Lung (tissue), 12 donors: Measurements from ENCODE around the gene PARP3. TPM values are rescaled to one million over a fixed set of nuclear protein-coding genes. Genes with fewer than 3 reads are reported as not detected.

Experiments used
- ATAC-seq: fragments of 200-7000 bp; cut with Tn5 transposase; one replicate; pipeline ENCODE4 v1.9.1; 2020; ENCODE audit warnings: moderate number of reproducible peaks; ENCODE audit not compliant: insufficient read depth, low FRiP score
- DNase-seq, 3 donors: peaks; one replicate each; pipeline ENCODE4 v3.0.0-alpha.2; 2013 to 2017
- H3K27ac ChIP-seq, 2 donors: one replicate each; pipeline ENCODE4 v1.5.1; 2013; ENCODE audit warnings: mild to moderate bottlenecking in 2 of 2, moderate library complexity in 2 of 2, control low read depth in 1 of 2, inconsistent platforms in 1 of 2, low read depth in 1 of 2, low read length in 1 of 2
- H3K27me3 ChIP-seq, 3 donors: one replicate each; pipeline ENCODE4 v1.5.1; 2013; ENCODE audit warnings: low read length in 2 of 3; ENCODE audit not compliant: control insufficient read depth in 3 of 3, insufficient read depth in 3 of 3
- H3K36me3 ChIP-seq, 4 donors: one replicate each; pipeline ENCODE4 v1.5.1; 2013; ENCODE audit warnings: low read length in 4 of 4, mild to moderate bottlenecking in 1 of 4, moderate library complexity in 1 of 4; ENCODE audit not compliant: control insufficient read depth in 4 of 4, insufficient read depth in 4 of 4
- H3K4me1 ChIP-seq, 5 donors: one replicate each; pipeline ENCODE4 v1.5.1; 2013; ENCODE audit warnings: low read length in 5 of 5, mild to moderate bottlenecking in 2 of 5, moderate library complexity in 1 of 5; ENCODE audit not compliant: control insufficient read depth in 5 of 5, insufficient read depth in 5 of 5
- H3K4me3 ChIP-seq: one replicate; pipeline ENCODE4 v1.5.1; 2013; ENCODE audit warnings: mild to moderate bottlenecking, control low read depth, moderate library complexity
- H3K9ac ChIP-seq, 2 donors: one replicate each; pipeline ENCODE4 v1.5.1; 2013; ENCODE audit warnings: low read length in 2 of 2, control low read depth in 1 of 2; ENCODE audit not compliant: insufficient read depth in 1 of 2
- H3K9me3 ChIP-seq, 4 donors: one replicate each; pipeline ENCODE4 v1.5.1; 2013; ENCODE audit warnings: low read length in 3 of 4, mild to moderate bottlenecking in 1 of 4, moderate library complexity in 1 of 4; ENCODE audit not compliant: control insufficient read depth in 4 of 4, insufficient read depth in 3 of 4
- WGBS, 2 donors: extraction: QIAGEN DNeasy Blood & Tissue Kit; methylation state at CpG; one replicate each; pipeline ENCODE4 v1.1.7; 2013; 5-methylcytosine and 5-hydroxymethylcytosine counted together
- polyA plus RNA-seq, 2 donors: library from polyadenylated mRNA; stranded (reverse); fragments of 200-250 nt; gene quantifications; one replicate each; pipeline ENCODE4 v1.2.1, GENCODE V29; 2013
- total RNA-seq, 2 donors: library from RNA; depleted of rRNA in 1 of 2; stranded (reverse); fragments of >200 nt in 1 of 2; gene quantifications; one replicate each; pipeline ENCODE4 v1.2.1, GENCODE V29; 2014 to 2021
- TF ChIP-seq, protein P1 (sequence below): IDR thresholded peaks from 2 replicates; pipeline ENCODE4 v1.5.1; 2012; ENCODE audit warnings: mild to moderate bottlenecking; ENCODE audit errors: control extremely low read depth, extremely low read depth
- donor health status: control.
- donor health status: control.
- donor health status: Bipolar disorder and iron deficiency.
- donor health status: healthy.
- donor health status: DM: yes; HTN: yes; CAD: no.

The PARP3 gene
- total and polyA plus RNA-seq, 4 donors: 15.3 to 36.7 (median 21.0) TPM

- ATAC-seq (no peak), DNase-seq (no peak)
- Histone ChIP-seq H3K27me3 (no peaks in the 10 kb centered on the region), H3K4me1 (no peaks in the 10 kb centered on the region), H3K9ac (no peak overlapping the region), H3K27ac (no peak overlapping the region), H3K36me3 (peaks cover 17 to 62% (median 32%) of the 10 kb centered on the region in 4 donors), H3K4me3 (no peak overlapping the region), H3K9me3 (no peaks in the 10 kb centered on the region)
- TF ChIP-seq, protein P1, sequence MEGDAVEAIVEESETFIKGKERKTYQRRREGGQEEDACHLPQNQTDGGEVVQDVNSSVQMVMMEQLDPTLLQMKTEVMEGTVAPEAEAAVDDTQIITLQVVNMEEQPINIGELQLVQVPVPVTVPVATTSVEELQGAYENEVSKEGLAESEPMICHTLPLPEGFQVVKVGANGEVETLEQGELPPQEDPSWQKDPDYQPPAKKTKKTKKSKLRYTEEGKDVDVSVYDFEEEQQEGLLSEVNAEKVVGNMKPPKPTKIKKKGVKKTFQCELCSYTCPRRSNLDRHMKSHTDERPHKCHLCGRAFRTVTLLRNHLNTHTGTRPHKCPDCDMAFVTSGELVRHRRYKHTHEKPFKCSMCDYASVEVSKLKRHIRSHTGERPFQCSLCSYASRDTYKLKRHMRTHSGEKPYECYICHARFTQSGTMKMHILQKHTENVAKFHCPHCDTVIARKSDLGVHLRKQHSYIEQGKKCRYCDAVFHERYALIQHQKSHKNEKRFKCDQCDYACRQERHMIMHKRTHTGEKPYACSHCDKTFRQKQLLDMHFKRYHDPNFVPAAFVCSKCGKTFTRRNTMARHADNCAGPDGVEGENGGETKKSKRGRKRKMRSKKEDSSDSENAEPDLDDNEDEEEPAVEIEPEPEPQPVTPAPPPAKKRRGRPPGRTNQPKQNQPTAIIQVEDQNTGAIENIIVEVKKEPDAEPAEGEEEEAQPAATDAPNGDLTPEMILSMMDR: no peak
- 93 to 94% methylated on average over 28 of the region's 28 CpGs for WGBS, 2 donors
These were observed 6.9 kb upstream of the PARP3 start for GRCh38 chr3:51934991-51935885.

GRCh38 chr3:51935886-51936755 lies 6.0 kb upstream of the PARP3 start:
- ATAC-seq: no peak
- TF ChIP-seq, protein P1: no peak
- Histone ChIP-seq H3K27ac (no peak overlapping the region), H3K9me3 (no peaks in the 10 kb centered on the region), H3K4me1 (peaks cover 3 to 9% (median 5%) of the 10 kb centered on the region in 5 donors), H3K4me3 (no peak overlapping the region), H3K9ac (no peak overlapping the region), H3K36me3 (peaks cover 17 to 58% (median 32%) of the 10 kb centered on the region in 4 donors), H3K27me3 (no peaks in the 10 kb centered on the region)
- 98% methylated on average over 25 of the region's 25 CpGs for WGBS, 2 donors
- DNase-seq: no peak

DNA sequence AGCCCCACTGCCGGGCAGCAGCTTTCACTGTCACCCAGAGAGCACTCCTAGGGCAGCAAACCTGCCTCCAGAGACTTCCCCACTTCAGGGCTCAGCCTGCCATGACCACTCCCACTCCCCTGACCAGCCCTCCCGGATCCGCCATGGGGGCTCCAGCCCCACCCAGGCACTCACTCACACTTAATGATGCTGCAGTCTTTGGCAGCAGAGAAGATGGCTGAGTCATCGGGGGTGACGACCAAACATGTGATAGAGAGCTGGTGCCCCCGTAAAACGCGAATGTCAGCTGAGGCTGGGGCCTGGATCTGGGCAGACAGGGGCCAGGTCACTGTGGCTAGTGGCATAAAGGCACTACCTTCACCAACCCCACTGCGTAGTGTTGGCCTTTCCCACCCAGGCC lies 5.1 kb upstream of the PARP3 start:
- Histone ChIP-seq H3K36me3 (peaks cover 17 to 54% (median 32%) of the 10 kb centered on the region in 4 donors), H3K27me3 (no peaks in the 10 kb centered on the region), H3K9me3 (no peaks in the 10 kb centered on the region), H3K4me3 (no peak overlapping the region), H3K9ac (no peak overlapping the region), H3K4me1 (peaks cover 3 to 10% (median 6%) of the 10 kb centered on the region in 5 donors), H3K27ac (no peak overlapping the region)
- 84 to 93% methylated on average over 9 of the region's 9 CpGs for WGBS, 2 donors
- DNase-seq (no peak), ATAC-seq (no peak)
- TF ChIP-seq, protein P1: no peak
